HS-5 (cell line): ENCODE results near the gene FBXO31.
"Not testable (repeated sequence)": the region's sequence is repeated elsewhere in the genome, so short reads cannot be mapped to it uniquely, and the experiment has no call there.

Source experiments
- DNase-seq: peaks from one replicate; pipeline ENCODE4 v3.0.0-alpha.2; 2012; ENCODE audit warnings: low read depth

Gene FBXO31

DNA sequence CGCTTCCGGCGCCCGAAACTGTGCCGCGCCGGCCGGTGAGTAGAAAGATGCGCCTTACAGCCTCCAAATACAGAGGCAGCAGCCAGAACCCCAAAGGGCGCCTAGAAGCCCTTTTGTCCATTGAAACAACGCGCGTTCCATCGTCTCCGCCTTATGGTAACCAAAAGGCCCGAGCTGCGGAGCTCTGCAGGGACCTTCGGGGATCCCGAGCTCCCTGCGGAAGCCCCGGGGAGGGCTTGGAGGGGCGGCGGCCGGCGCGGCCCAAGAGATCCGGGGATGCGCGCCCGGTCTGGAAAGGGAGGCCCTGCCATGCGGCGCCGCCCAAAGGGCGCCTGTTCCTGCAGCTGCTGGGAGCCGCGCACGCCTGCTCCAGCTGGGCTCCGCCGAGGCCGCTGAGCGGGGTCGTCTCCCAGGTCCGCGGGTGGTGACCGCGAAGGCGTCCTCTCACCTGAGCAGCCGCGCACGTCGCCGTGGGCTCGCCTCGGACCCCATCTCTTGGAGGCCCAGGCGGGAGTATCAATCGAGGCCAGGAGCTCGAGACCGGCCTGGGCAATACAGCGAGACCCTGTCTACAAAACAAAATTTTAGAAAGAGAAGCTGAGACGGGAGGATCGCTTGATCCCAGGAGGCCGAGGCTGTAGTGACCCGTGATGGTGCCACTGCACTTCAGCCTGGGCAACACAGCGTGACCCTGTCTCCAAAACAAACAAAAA is 742 bp upstream of the FBXO31 start:
- DNase-seq: no peak

DNA sequence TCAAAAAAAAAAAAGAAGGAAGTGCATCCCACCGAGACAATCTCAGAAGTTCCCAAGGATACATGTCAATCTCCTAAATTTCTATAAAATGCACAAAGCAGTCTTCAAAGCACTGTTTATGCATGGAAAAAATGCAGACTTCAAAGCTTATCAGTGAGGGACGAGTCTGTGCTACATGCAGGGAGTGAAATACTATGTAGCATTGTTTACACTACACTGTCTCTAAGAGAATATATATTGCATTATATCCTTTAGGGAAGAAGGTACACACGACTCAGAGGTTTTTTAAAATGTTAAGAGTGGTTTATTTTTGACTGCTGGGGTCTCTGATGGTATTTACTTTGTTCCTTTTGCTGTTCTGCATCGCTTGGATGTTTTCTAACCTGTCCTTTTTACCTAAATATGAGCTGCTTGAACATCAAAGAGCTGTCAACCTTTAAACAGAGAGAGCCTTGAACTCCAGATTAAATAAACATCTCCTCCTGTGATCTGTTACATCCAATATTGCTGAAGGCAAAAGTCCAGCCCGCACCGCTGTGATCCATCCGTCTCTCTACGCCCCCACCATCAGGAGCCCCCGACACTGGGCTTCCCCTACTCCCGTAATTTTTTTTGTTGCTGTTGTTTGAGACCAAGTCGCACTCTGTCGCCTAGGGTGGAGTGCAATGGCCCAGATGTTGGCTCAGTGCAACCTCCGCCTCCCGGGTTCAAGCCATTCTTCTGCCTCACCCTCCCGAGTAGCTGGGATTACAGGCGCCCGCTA is 1.4 kb downstream of the FBXO31 start:
- no peak for DNase-seq

GRCh38 chr16:87380881-87381280 is 2.7 kb downstream of the FBXO31 start:
- DNase-seq: no peak

DNA sequence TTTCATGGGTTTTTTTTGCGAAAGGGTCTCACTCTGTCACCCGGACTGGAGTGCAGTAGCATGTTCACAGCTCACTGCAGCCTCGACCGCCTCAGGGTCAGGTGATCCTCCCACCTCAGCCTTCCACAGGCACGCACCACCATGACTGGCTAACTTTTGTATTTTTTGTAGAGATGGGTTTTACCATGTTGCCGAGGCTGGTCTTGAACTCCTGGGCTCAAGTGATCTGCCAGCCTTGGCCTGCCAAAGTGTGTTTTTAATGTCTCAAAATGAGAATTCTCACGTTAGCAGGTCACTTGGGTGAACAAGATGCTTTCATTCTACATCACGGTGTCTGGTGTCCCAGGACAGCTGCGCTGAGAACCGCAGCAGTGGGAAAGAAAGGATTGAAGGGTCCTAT is 3.2 kb downstream of the FBXO31 start:
- DNase-seq: no peak

- DNase-seq: not testable (repeated sequence)
Measured at GRCh38 chr16:87379312-87379752, 4.2 kb downstream of the FBXO31 start.

GRCh38 chr16:87376660-87377059 is 6.9 kb downstream of the FBXO31 start:
- no peak for DNase-seq

- DNase-seq: no peak
Measured at GRCh38 chr16:87375426-87376135, 8.0 kb downstream of the FBXO31 start.

- DNase-seq: no peak
Measured at GRCh38 chr16:87374313-87374712, 9.3 kb downstream of the FBXO31 start.

- no peak for DNase-seq
Measured at GRCh38 chr16:87372305-87372704, 11.3 kb downstream of the FBXO31 start.

- DNase-seq: no peak
Measured at GRCh38 chr16:87371261-87371866, 12.2 kb downstream of the FBXO31 start.

GRCh38 chr16:87369796-87370719 is 13.5 kb downstream of the FBXO31 start:
- no peak for DNase-seq

- no peak for DNase-seq
Measured at GRCh38 chr16:87369117-87369765, 14.3 kb downstream of the FBXO31 start.

DNA sequence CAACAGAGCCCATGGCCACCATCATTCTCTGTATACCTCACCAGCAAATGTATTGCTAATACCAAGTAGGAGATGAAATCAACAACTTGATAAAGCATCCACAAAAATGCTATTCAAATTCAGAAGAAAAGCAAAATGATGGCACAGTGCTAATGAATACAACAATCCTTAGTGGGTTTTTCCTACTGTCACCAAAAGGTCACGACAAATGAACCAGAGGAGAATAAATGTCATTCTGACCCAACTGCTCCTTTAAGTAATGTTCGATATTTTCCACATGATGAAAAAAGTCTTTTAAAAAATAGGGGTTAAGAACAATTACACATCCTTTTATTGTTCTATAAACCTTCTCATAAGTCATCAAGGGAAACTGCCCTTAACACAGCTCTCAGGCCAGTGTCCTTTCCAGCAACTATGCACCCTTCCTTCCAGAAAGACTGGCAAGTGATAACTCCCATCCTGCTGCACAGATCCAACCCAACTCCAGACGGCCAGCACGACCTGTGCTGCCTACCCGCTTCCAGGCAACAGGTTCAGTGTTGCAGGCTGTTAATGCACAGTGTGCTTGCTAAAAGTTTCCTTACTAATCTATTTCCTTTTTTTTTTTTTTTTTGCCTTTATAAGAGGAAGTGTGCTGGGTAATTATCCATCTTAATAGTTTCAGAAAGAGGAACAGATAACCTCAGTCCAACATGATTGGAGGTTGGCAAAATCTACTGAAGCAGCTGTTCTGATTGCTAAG is 15.4 kb downstream of the FBXO31 start:
- no peak for DNase-seq

- no peak for DNase-seq
Measured at GRCh38 chr16:87367529-87367928, 16.0 kb downstream of the FBXO31 start.

- DNase-seq: no peak
Measured at GRCh38 chr16:87366930-87367329, 16.6 kb downstream of the FBXO31 start.

- no peak for DNase-seq
Measured at GRCh38 chr16:87366288-87366687, 17.3 kb downstream of the FBXO31 start.

- no peak for DNase-seq
Measured at GRCh38 chr16:87365021-87365713, 18.4 kb downstream of the FBXO31 start.

- no peak for DNase-seq
Measured at GRCh38 chr16:87363771-87364455, 19.7 kb downstream of the FBXO31 start.
